Measurements from ENCODE around the gene MAN1C1. TPM values are rescaled to one million over a fixed set of nuclear protein-coding genes. Genes with fewer than 3 reads are reported as not detected.

MAN1C1 gene
- total RNA-seq, 1 experiment from 2014 or later, result 1.2 TPM

DNA sequence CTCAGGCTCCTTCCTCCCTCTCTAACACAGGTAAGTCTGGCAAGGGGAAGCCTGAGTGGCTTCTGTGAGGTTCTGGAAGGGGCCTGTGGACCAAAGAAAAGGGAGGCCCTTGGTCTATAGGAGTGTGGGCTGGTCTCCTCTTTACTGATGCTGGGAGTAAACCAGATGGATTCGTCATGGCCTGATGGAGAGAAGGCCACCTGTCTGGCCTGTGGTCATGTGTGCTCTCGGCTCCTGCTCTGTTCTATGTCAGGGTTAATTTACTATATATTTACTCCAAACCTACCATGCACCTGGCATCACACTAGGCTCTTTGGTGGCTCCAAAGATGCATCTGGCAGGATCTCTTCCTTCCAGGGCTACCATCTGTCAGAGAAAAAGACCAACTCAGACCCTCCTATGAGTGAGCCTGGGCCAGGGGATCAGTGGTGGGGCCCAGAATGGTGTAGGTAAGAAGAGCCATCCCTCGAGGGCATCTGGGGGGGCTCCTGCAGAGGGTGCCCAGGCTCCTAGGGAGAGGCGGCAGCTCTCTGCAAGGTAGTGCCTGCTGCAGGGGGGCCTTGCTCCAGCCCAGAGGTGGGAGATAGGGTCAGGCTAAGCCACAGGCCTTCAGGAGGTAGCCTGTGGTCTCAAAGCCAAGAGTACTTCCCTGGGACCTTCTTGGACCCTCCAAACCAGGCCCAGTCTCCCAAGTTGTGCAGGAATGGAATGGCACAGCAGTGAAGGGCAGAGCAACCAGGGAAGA is 115.2 kb downstream of the MAN1C1 start:
- H3K9me3 ChIP-seq (ENCODE audit: control insufficient read depth in 1 of 2, insufficient read depth in 1 of 2, low read depth in 1 of 2, low read length in 2 of 2), result no peaks in the 10 kb centered on the region
- H3K27me3 ChIP-seq (ENCODE audit: insufficient read depth, low read length), result no peaks in the 10 kb centered on the region
- H3K4me1 ChIP-seq (ENCODE audit: control insufficient read depth in 1 of 2, insufficient read depth in 2 of 2, low read length in 2 of 2), result no peaks in the 10 kb centered on the region
- DNase-seq (ENCODE audit: low read depth, low spot score) (no peak), ATAC-seq (no peak)
- CTCF ChIA-PET, result no interaction called here
- H3K27ac ChIP-seq (ENCODE audit: low read depth, low read length), result no peak overlapping the region
- no TSS peak for BruUV-seq (replicated peaks)
- TF ChIP-seq SP1 (IDR thresholded peaks at IDR 0.05; ENCODE audit: low read depth) (no peak), EGR1 (IDR thresholded peaks at IDR 0.05; ENCODE audit: low read depth) (no peak), YY1 (IDR thresholded peaks at IDR 0.05; ENCODE audit: extremely low read depth, insufficient replicate concordance, low read depth, low read length) (no peak), SRF (IDR thresholded peaks at IDR 0.05; ENCODE audit: low read depth) (no peak), CEBPB (IDR thresholded peaks at IDR 0.05; ENCODE audit: low read depth) (no peak)
- no peak overlapping the region for H2AFZ ChIP-seq (ENCODE audit: low read depth, low read length, poor library complexity, severe bottlenecking)
- RAD21 ChIA-PET (ENCODE audit: low non-redundant PET in 1 of 2, low total read pairs in 2 of 2, uncharacterized antibody in 2 of 2, unreplicated experiment in 2 of 2), result no interaction called here
- H3K9ac ChIP-seq (ENCODE audit: low read length), result no peak overlapping the region
- H3K4me2 ChIP-seq (ENCODE audit: low read length), result no peak overlapping the region
- no peaks in the 10 kb centered on the region for H3K36me3 ChIP-seq (ENCODE audit: control insufficient read depth in 1 of 2, insufficient read depth in 2 of 2, low read length in 2 of 2)
- no peaks in the 10 kb centered on the region for H4K20me1 ChIP-seq (ENCODE audit: insufficient read depth)
- H3K9me2 ChIP-seq (ENCODE audit: insufficient read depth), result no peaks in the 10 kb centered on the region
- POLR2A ChIA-PET, result no interaction called here
- H3K79me2 ChIP-seq (ENCODE audit: insufficient read depth, low read length), result no peaks in the 10 kb centered on the region
- H3K4me3 ChIP-seq (replicated peaks in 1 of 2; ENCODE audit: low read depth in 1 of 2, low read length in 2 of 2), result no peak overlapping the region
- intact Hi-C loops (cut with micrococcal nuclease), result no loop called here

DNA sequence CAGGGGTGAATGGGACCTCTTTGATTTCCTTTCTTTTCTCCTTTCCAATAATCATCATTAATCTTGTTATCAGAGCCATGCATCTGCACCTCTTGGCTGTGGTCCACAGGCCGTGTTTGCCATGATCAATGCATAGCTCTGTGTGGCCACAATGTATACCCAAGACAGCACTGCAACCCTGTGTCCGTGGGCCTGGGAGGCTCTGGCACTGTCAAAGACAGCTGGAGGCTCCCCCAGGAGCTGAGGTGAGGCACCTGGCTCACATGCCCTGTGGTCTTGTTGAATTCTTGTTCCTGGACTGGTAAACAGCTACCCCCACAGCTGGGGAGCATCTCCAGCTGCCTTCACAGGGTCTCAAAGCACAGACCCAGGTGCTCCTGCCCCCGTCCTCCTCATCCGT is 116.2 kb downstream of the MAN1C1 start:
- POLR2A ChIA-PET, result no interaction called here
- RAD21 ChIA-PET (ENCODE audit: low non-redundant PET in 1 of 2, low total read pairs in 2 of 2, uncharacterized antibody in 2 of 2, unreplicated experiment in 2 of 2), result no interaction called here

More for the DNA sequence above, 116.2 kb downstream of the MAN1C1 start:
- no peaks in the 10 kb centered on the region for H3K36me3 ChIP-seq (ENCODE audit: control insufficient read depth in 1 of 2, insufficient read depth in 2 of 2, low read length in 2 of 2)
- ATAC-seq (no peak), DNase-seq (ENCODE audit: low read depth, low spot score) (no peak)
- H3K9ac ChIP-seq (ENCODE audit: low read length), result no peak overlapping the region
- H2AFZ ChIP-seq (ENCODE audit: low read depth, low read length, poor library complexity, severe bottlenecking), result no peak overlapping the region
- no peaks in the 10 kb centered on the region for H3K9me3 ChIP-seq (ENCODE audit: control insufficient read depth in 1 of 2, insufficient read depth in 1 of 2, low read depth in 1 of 2, low read length in 2 of 2)
- CTCF ChIA-PET, result no interaction called here
- H3K4me3 ChIP-seq (replicated peaks in 1 of 2; ENCODE audit: low read depth in 1 of 2, low read length in 2 of 2), result no peak overlapping the region
- H4K20me1 ChIP-seq (ENCODE audit: insufficient read depth), result no peaks in the 10 kb centered on the region
- no peaks in the 10 kb centered on the region for H3K79me2 ChIP-seq (ENCODE audit: insufficient read depth, low read length)
- no peaks in the 10 kb centered on the region for H3K27me3 ChIP-seq (ENCODE audit: insufficient read depth, low read length)
- no peaks in the 10 kb centered on the region for H3K9me2 ChIP-seq (ENCODE audit: insufficient read depth)
- no peak overlapping the region for H3K27ac ChIP-seq (ENCODE audit: low read depth, low read length)
- H3K4me1 ChIP-seq (ENCODE audit: control insufficient read depth in 1 of 2, insufficient read depth in 2 of 2, low read length in 2 of 2), result no peaks in the 10 kb centered on the region
- H3K4me2 ChIP-seq (ENCODE audit: low read length), result no peak overlapping the region
- intact Hi-C loops (cut with micrococcal nuclease), result no loop called here
- no TSS peak for BruUV-seq (replicated peaks)
- TF ChIP-seq, protein P1, sequence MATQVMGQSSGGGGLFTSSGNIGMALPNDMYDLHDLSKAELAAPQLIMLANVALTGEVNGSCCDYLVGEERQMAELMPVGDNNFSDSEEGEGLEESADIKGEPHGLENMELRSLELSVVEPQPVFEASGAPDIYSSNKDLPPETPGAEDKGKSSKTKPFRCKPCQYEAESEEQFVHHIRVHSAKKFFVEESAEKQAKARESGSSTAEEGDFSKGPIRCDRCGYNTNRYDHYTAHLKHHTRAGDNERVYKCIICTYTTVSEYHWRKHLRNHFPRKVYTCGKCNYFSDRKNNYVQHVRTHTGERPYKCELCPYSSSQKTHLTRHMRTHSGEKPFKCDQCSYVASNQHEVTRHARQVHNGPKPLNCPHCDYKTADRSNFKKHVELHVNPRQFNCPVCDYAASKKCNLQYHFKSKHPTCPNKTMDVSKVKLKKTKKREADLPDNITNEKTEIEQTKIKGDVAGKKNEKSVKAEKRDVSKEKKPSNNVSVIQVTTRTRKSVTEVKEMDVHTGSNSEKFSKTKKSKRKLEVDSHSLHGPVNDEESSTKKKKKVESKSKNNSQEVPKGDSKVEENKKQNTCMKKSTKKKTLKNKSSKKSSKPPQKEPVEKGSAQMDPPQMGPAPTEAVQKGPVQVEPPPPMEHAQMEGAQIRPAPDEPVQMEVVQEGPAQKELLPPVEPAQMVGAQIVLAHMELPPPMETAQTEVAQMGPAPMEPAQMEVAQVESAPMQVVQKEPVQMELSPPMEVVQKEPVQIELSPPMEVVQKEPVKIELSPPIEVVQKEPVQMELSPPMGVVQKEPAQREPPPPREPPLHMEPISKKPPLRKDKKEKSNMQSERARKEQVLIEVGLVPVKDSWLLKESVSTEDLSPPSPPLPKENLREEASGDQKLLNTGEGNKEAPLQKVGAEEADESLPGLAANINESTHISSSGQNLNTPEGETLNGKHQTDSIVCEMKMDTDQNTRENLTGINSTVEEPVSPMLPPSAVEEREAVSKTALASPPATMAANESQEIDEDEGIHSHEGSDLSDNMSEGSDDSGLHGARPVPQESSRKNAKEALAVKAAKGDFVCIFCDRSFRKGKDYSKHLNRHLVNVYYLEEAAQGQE (IDR thresholded peaks at IDR 0.05; ENCODE audit: low read depth), result no peak
- TF ChIP-seq ZNF274 (IDR thresholded peaks at IDR 0.05; ENCODE audit: low read depth, low read length) (no peak), CEBPB (IDR thresholded peaks at IDR 0.05; ENCODE audit: low read depth) (no peak), EZH2phosphoT487 (IDR thresholded peaks at IDR 0.05; ENCODE audit: borderline replicate concordance) (no peak), EZH2 (IDR thresholded peaks at IDR 0.05) (no peak), ZFX (IDR thresholded peaks at IDR 0.05) (no peak), EGR1 (IDR thresholded peaks at IDR 0.05; ENCODE audit: low read depth) (no peak), SP1 (IDR thresholded peaks at IDR 0.05; ENCODE audit: low read depth) (no peak)
- TF ChIP-seq, protein P2, sequence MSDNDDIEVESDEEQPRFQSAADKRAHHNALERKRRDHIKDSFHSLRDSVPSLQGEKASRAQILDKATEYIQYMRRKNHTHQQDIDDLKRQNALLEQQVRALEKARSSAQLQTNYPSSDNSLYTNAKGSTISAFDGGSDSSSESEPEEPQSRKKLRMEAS (IDR thresholded peaks at IDR 0.05), result no peak

Measured in HCT116 (cell line).